ENCODE measurements around the gene KRI1.

DNA sequence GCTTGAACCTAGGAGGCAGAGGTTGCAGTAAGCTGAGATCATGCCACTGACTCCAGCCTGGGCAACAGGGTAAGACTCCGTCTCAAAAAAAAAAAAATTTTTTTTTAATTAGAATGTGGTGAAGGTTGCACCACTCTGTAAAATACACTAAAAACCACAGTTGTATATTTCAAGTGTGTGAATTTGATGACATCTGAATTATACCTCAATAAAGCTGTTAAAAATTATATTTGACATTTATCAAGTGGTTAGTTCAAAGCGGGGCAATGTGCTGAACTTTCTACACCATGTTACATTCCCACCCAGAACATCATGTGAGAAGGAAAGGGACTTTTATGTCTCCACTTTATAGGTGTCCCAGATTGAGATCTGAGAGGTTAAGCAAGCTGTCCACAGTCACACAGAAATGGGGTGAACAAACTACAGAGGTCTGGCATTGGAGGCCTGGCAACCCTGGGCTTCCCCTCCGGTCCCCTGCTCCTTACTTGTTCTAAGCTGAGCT, 42.6 kb downstream of the KRI1 start:
- TF ChIP-seq ZNF274 (IDR thresholded peaks at IDR 0.05; ENCODE audit: low read depth, low read length) (no peak), SUZ12 (IDR thresholded peaks at IDR 0.05; ENCODE audit: extremely low read depth, insufficient read depth, insufficient read length) (no peak)
